ENCODE results near the gene MGAT5. TPM values are rescaled to one million over a fixed set of nuclear protein-coding genes. Genes with fewer than 3 reads are reported as not detected.

Gene MGAT5
- total and polyA plus RNA-seq, 8 donors: 2.9 to 36.9 (median 19.6) TPM

GRCh38 chr2:134412639-134412999, 158.7 kb downstream of the MGAT5 start:
- no peaks in the 10 kb centered on the region for H3K27me3 ChIP-seq
- ATAC-seq: peak; percentile 29 to 53 (median 43)
- FAIRE-seq: no peak
- no peak overlapping the region for H3K4me3 ChIP-seq
- intact Hi-C loops (cut with DNase I): loop anchor here in 1 of 3 donors (10.0 kb wide), 1 partner anchor 298 kb away; no protein-coding TSS in a partner anchor
- no peak for TF ChIP-seq CTCF (IDR thresholded peaks at IDR 0.05)
- H3K27ac ChIP-seq: peak overlapping the region in 3 of 4 donors; percentile 30 to 51 (median 46)
- H3K36me3 ChIP-seq: no peaks in the 10 kb centered on the region
- peaks cover 0 to 17% (median 0%) of the 10 kb centered on the region in 3 donors for H3K4me1 ChIP-seq
- peak in 3 of 6 donors; percentile 42 to 51 (median 45) for DNase-seq
- 67 to 70% methylated on average over 8 of the region's 8 CpGs for WGBS, 2 donors
- H3K9me3 ChIP-seq: no peaks in the 10 kb centered on the region

- FAIRE-seq: no peak
- Histone ChIP-seq H3K9me3 (no peaks in the 10 kb centered on the region), H3K27me3 (no peaks in the 10 kb centered on the region), H3K4me1 (peaks cover 0 to 22% (median 0%) of the 10 kb centered on the region in 3 donors), H3K27ac (no peak overlapping the region), H3K4me3 (no peak overlapping the region), H3K36me3 (no peaks in the 10 kb centered on the region)
- TF ChIP-seq CTCF (IDR thresholded peaks at IDR 0.05): no peak
- intact Hi-C loops (cut with DNase I): loop anchor here in 1 of 3 donors (10.0 kb wide), 1 partner anchor 299 kb away; no protein-coding TSS in a partner anchor
- no peak for ATAC-seq
- DNase-seq: no peak
- WGBS, 2 donors: 49 to 56% methylated on average over 1 of the region's 1 CpG
Measured at GRCh38 chr2:134413430-134413829, 159.6 kb downstream of the MGAT5 start.

GRCh38 chr2:134413912-134414311, 160.0 kb downstream of the MGAT5 start:
- no peak for TF ChIP-seq CTCF (IDR thresholded peaks at IDR 0.05)
- DNase-seq: no peak
- Histone ChIP-seq H3K27me3 (no peaks in the 10 kb centered on the region), H3K27ac (no peak overlapping the region), H3K9me3 (no peaks in the 10 kb centered on the region), H3K4me1 (peaks cover 0 to 22% (median 0%) of the 10 kb centered on the region in 3 donors), H3K4me3 (no peak overlapping the region), H3K36me3 (no peaks in the 10 kb centered on the region)
- intact Hi-C loops (cut with DNase I): loop anchor here in 1 of 3 donors (10.0 kb wide), 1 partner anchor 299 kb away; no protein-coding TSS in a partner anchor
- WGBS, 2 donors: 29 to 36% methylated on average over 2 of the region's 2 CpGs
- no peak for FAIRE-seq
- ATAC-seq: no peak

- Histone ChIP-seq H3K4me3 (no peak overlapping the region), H3K9me3 (no peaks in the 10 kb centered on the region), H3K4me1 (peaks cover 0 to 19% (median 0%) of the 10 kb centered on the region in 3 donors), H3K27ac (no peak overlapping the region), H3K27me3 (no peaks in the 10 kb centered on the region), H3K36me3 (no peaks in the 10 kb centered on the region)
- no peak for ATAC-seq
- TF ChIP-seq CTCF (IDR thresholded peaks at IDR 0.05): no peak
- no peak for DNase-seq
- no peak for FAIRE-seq
- intact Hi-C loops (cut with DNase I): loop anchor here in 1 of 3 donors (10.0 kb wide), 1 partner anchor 301 kb away; no protein-coding TSS in a partner anchor
- 66 to 76% methylated on average over 2 of the region's 2 CpGs for WGBS, 2 donors
Measured at GRCh38 chr2:134416018-134416417, 162.1 kb downstream of the MGAT5 start.

GRCh38 chr2:134416637-134417036, 162.8 kb downstream of the MGAT5 start:
- Histone ChIP-seq H3K4me1 (peaks cover 0 to 13% (median 0%) of the 10 kb centered on the region in 3 donors), H3K9me3 (no peaks in the 10 kb centered on the region), H3K27ac (no peak overlapping the region), H3K36me3 (no peaks in the 10 kb centered on the region), H3K27me3 (no peaks in the 10 kb centered on the region), H3K4me3 (no peak overlapping the region)
- 100% methylated on average over 1 of the region's 1 CpG for WGBS, 2 donors
- no peak for ATAC-seq
- DNase-seq: no peak
- intact Hi-C loops (cut with DNase I): loop anchor here in 1 of 3 donors (10.0 kb wide), 1 partner anchor 302 kb away; no protein-coding TSS in a partner anchor
- TF ChIP-seq CTCF (IDR thresholded peaks at IDR 0.05): no peak
- FAIRE-seq: no peak

All from pancreas (tissue), 10 donors.